B cell (primary cell): Measurements from ENCODE around the gene TSKS. TPM values are rescaled to one million over a fixed set of nuclear protein-coding genes. Genes with fewer than 3 reads are reported as not detected.

Source experiments
- ATAC-seq: fragments of 200-7000 bp; cut with Tn5 transposase; one replicate; pipeline ENCODE4 v1.10.0; 2021; ENCODE audit warnings: low read depth, mild to moderate bottlenecking, moderate number of reproducible peaks, moderate library complexity
- CTCF ChIA-PET: fragments of 350-600 bp; sonication (Branson Sonifier 250); formaldehyde crosslinking; loops from one replicate; lab custom pipeline; 2021; ENCODE audit warnings: antibody characterized with exemption, inconsistent platforms; lab: Charles Lee
- POLR2A ChIA-PET: fragments of 350-600 bp; sonication (Branson Sonifier 250); formaldehyde crosslinking; loops from one replicate; lab custom pipeline; 2021; ENCODE audit warnings: antibody characterized with exemption; lab: Charles Lee
- DNase-seq: peaks from one replicate; pipeline ENCODE4 v3.0.0; 2013
- H2AFZ ChIP-seq: 2 replicates; pipeline ENCODE4 v1.6.1; 2012; ENCODE audit warnings: mild to moderate bottlenecking, low read depth, low read length; ENCODE audit not compliant: insufficient read depth, poor library complexity, severe bottlenecking
- H3K27ac ChIP-seq, 2 donors: 1 replicate in 1 of 2; 2 replicates in 1 of 2; pipeline ENCODE4 v1.5.1; 2012 to 2013; ENCODE audit warnings: low read length in 2 of 2, mild to moderate bottlenecking in 2 of 2, moderate library complexity in 1 of 2
- H3K27me3 ChIP-seq, 4 experiments: fragments of 200-600 bp in 1 of 4; sonication (generic) in 1 of 4; replicated peaks in 1 of 4; 1 replicate in 2 of 4; 2 replicates in 2 of 4; pipeline versions ENCODE4 v1.6.1 to v1.7.0; 2013 to 2016; ENCODE audit warnings: low read length in 3 of 4, mild to moderate bottlenecking in 2 of 4, mixed read lengths in 1 of 4, moderate library complexity in 1 of 4; ENCODE audit not compliant: insufficient read depth in 4 of 4, control insufficient read depth in 3 of 4; ENCODE audit errors: control extremely low read depth in 1 of 4
- H3K36me3 ChIP-seq, 2 experiments: replicated peaks in 1 of 2; 1 replicate in 1 of 2; 2 replicates in 1 of 2; pipeline versions ENCODE4 v1.6.1 to v1.7.1; 2013; ENCODE audit warnings: low read length in 1 of 2; ENCODE audit not compliant: insufficient read depth in 2 of 2, control insufficient read depth in 1 of 2; ENCODE audit errors: control extremely low read depth in 1 of 2, extremely low read depth in 1 of 2
- H3K4me1 ChIP-seq, 2 donors: fragments of 200-600 bp in 1 of 2; sonication (generic) in 1 of 2; 1 replicate in 1 of 2; 2 replicates in 1 of 2; pipeline versions ENCODE4 v1.5.1 to v1.6.1; 2013 to 2017; ENCODE audit warnings: low read length in 2 of 2; ENCODE audit not compliant: control insufficient read depth in 2 of 2, insufficient read depth in 2 of 2
- H3K4me2 ChIP-seq: replicated peaks from 2 replicates; pipeline ENCODE3; 2012; ENCODE audit warnings: mild to moderate bottlenecking, low read depth, low read length; ENCODE audit not compliant: poor library complexity, severe bottlenecking
- H3K4me3 ChIP-seq, 5 experiments: fragments of 200-600 bp in 1 of 5; sonication (generic) in 1 of 5; 1 replicate in 3 of 5; 2 replicates in 2 of 5; pipeline versions ENCODE4 v1.5.1 to v1.7.0; 2011 to 2016; ENCODE audit warnings: low read length in 4 of 5, mild to moderate bottlenecking in 4 of 5, low read depth in 2 of 5, control low read depth in 1 of 5, moderate library complexity in 1 of 5; ENCODE audit not compliant: insufficient read depth in 1 of 5; ENCODE audit errors: control extremely low read depth in 1 of 5, extremely low read depth in 1 of 5
- H3K79me2 ChIP-seq: fragments of 200-600 bp; sonication (generic); one replicate; pipeline ENCODE4 v1.6.0; 2016; ENCODE audit warnings: low read length; ENCODE audit not compliant: control insufficient read depth, insufficient read depth
- H3K9ac ChIP-seq: fragments of 200-600 bp; sonication (generic); 2 replicates; pipeline ENCODE4 v1.6.1; 2017; ENCODE audit warnings: mild to moderate bottlenecking, low read length, moderate library complexity
- H3K9me3 ChIP-seq, 3 donors: one replicate each; pipeline versions ENCODE4 v1.6.1 to v1.7.1; 2013; ENCODE audit warnings: low read length in 2 of 3; ENCODE audit not compliant: control insufficient read depth in 2 of 3, insufficient read depth in 1 of 3; ENCODE audit errors: control extremely low read depth in 1 of 3
- H4K20me1 ChIP-seq: 2 replicates; pipeline ENCODE4 v1.6.0; 2012; ENCODE audit warnings: mild to moderate bottlenecking, low read length; ENCODE audit not compliant: insufficient read depth, control insufficient read depth, poor library complexity, severe bottlenecking
- H3K27ac Mint-ChIP-seq: one replicate; pipeline ENCODE4 v1.8.0; 2021; ENCODE audit warnings: mixed read lengths
- H3K27me3 Mint-ChIP-seq: one replicate; pipeline ENCODE4 v1.8.0; 2021; ENCODE audit warnings: mixed read lengths
- H3K4me1 Mint-ChIP-seq: one replicate; pipeline ENCODE4 v1.8.0; 2021; ENCODE audit warnings: mixed read lengths
- H3K4me3 Mint-ChIP-seq: one replicate; pipeline ENCODE4 v1.8.0; 2021; ENCODE audit warnings: mixed read lengths
- H3K9me3 Mint-ChIP-seq: one replicate; pipeline ENCODE4 v1.8.0; 2022; ENCODE audit warnings: mixed read lengths; ENCODE audit not compliant: insufficient read depth
- EZH2 ChIP-seq: IDR thresholded peaks from 2 replicates; pipeline ENCODE4 v1.6.1; 2012; ENCODE audit warnings: borderline replicate concordance, low read depth, mild to moderate bottlenecking, moderate library complexity, low read length; ENCODE audit not compliant: insufficient read depth, poor library complexity, severe bottlenecking
- WGBS: methylation state at CpG from one replicate; pipeline ENCODE4 v1.1.5; 2013; ENCODE audit warnings: missing lambda C conversion rate; ENCODE audit not compliant: insufficient coverage; 5-methylcytosine and 5-hydroxymethylcytosine counted together
- intact Hi-C: fragments of 100-400 bp; cut with micrococcal nuclease; formaldehyde crosslinking; loops from one replicate; pipeline ENCODE4 v1.10.0; 2022
- polyA plus RNA-seq: library from polyadenylated mRNA; depleted of rRNA; stranded (reverse); fragments of >200 nt; gene quantifications from 2 replicates; pipeline ENCODE4 v1.2.3, GENCODE V29; 2012
- total RNA-seq, 2 donors: library from RNA; stranded (reverse); fragments of 120-200 nt in 1 of 2; gene quantifications; 1 replicate in 1 of 2; 2 replicates in 1 of 2; pipeline versions ENCODE4 v1.2.3 to v1.2.4, GENCODE V29; 2013 to 2022
- TF ChIP-seq, protein P1 (sequence below): fragments of 200-600 bp; IDR thresholded peaks from one replicate; pipeline ENCODE4 v1.8.0; 2022; ENCODE audit warnings: antibody characterized with exemption, mild to moderate bottlenecking

TSKS gene
- total and polyA plus RNA-seq, 2 donors (not counting 1 experiment from before 2014, with no cell fraction given): 0.15 to 0.18 TPM

DNA sequence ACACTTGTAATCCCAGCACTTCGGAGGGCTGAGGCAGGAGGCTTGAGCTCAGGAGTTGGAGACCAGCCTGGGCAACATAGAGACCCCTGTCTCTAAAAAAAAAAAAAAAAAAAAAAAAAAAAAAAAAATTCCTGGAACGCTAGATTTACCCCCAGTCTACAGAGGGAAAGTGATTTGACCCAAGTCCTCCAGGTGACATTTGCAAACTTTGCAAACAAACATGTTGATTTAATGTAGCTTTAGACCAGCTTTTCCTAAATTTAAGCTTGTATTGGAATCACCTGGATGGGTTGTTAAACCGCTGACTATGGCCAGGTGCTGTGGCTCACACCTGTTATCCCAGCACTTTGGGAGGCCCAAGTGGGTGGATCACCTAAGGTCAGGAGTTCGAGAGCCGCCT lies 63.7 kb downstream of the TSKS start:
- TF ChIP-seq, protein P1, sequence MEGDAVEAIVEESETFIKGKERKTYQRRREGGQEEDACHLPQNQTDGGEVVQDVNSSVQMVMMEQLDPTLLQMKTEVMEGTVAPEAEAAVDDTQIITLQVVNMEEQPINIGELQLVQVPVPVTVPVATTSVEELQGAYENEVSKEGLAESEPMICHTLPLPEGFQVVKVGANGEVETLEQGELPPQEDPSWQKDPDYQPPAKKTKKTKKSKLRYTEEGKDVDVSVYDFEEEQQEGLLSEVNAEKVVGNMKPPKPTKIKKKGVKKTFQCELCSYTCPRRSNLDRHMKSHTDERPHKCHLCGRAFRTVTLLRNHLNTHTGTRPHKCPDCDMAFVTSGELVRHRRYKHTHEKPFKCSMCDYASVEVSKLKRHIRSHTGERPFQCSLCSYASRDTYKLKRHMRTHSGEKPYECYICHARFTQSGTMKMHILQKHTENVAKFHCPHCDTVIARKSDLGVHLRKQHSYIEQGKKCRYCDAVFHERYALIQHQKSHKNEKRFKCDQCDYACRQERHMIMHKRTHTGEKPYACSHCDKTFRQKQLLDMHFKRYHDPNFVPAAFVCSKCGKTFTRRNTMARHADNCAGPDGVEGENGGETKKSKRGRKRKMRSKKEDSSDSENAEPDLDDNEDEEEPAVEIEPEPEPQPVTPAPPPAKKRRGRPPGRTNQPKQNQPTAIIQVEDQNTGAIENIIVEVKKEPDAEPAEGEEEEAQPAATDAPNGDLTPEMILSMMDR: no peak
- TF ChIP-seq EZH2: no peak
- Histone ChIP-seq H3K27ac (no peak overlapping the region), H3K4me1 (no peaks in the 10 kb centered on the region), H3K36me3 (no peaks in the 10 kb centered on the region), H3K4me3 (no peak overlapping the region), H2AFZ (no peak overlapping the region), H3K27me3 (peaks cover 0 to 8% (median 0%) of the 10 kb centered on the region in 4 experiments), H4K20me1 (no peaks in the 10 kb centered on the region), H3K9ac (no peak overlapping the region), H3K4me2 (no peak overlapping the region), H3K79me2 (no peaks in the 10 kb centered on the region), H3K9me3 (no peaks in the 10 kb centered on the region)
- Mint-ChIP-seq H3K27me3 (peaks cover 2% of the 10 kb centered on the region), H3K4me1 (no peaks in the 10 kb centered on the region), H3K4me3 (no peak overlapping the region), H3K9me3 (no peaks in the 10 kb centered on the region), H3K27ac (no peak overlapping the region)
- DNase-seq (no peak), ATAC-seq (no peak)
- ChIA-PET CTCF (interaction anchor here (0.6 to 1.3 kb wide), 2 partner anchors 168 to 193 kb away, joined by 3 to 4 read pairs; partner anchors contain the start of gene PNKP), POLR2A (interaction anchor here (0.6 to 1.1 kb wide), 3 partner anchors 14 to 178 kb away, joined by 3 to 6 read pairs (median 5); partner anchors contain the start of gene AKT1S1)
- WGBS: 93% methylated on average over 4 of the region's 5 CpGs
- intact Hi-C loops: no loop called here

DNA sequence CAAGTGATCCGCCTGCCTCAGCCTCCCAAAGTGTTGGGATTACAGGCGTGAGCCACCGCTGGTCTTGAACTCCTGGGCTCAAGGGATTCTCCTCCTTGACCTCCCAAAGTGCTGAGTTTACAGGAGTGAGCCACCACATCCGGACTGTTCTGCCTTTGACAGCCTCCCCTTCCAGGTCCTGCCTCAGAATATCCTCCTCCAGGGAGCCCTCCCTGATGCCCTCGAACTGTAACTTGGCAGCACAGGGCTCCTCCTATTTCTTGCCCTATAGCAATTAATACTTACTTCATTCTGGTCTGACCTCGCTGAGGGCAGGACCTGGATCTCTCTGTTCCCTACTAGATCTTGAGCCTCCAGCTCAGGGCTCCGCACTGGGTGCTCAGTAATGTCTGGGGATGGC lies 66.2 kb downstream of the TSKS start:
- Histone ChIP-seq H3K79me2 (no peaks in the 10 kb centered on the region), H3K4me1 (peaks cover 0 to under 1% of the 10 kb centered on the region in 2 donors), H2AFZ (no peak overlapping the region), H3K4me3 (no peak overlapping the region), H3K36me3 (no peaks in the 10 kb centered on the region), H3K27me3 (peaks cover 0 to 10% (median 2%) of the 10 kb centered on the region in 4 experiments), H3K9ac (no peak overlapping the region), H4K20me1 (no peaks in the 10 kb centered on the region), H3K4me2 (no peak overlapping the region), H3K27ac (no peak overlapping the region), H3K9me3 (no peaks in the 10 kb centered on the region)
- Mint-ChIP-seq H3K4me1 (no peaks in the 10 kb centered on the region), H3K9me3 (no peaks in the 10 kb centered on the region), H3K4me3 (no peak overlapping the region), H3K27me3 (peaks cover 15% of the 10 kb centered on the region), H3K27ac (no peak overlapping the region)
- ATAC-seq (no peak), DNase-seq (no peak)
- CTCF ChIA-PET: no interaction called here
- TF ChIP-seq EZH2: no peak
- TF ChIP-seq, protein P1: no peak
- POLR2A ChIA-PET: no interaction called here
- 91% methylated on average over 7 of the region's 7 CpGs for whole genome bisulfite sequencing
- intact Hi-C loops: no loop called here
